Fibroblast of skin of back (primary cell): Measurements from ENCODE around the gene ALK.

Experiments used
- DNase-seq: peaks from one replicate; pipeline ENCODE4 v3.0.0-alpha.2; 2013

ALK gene

DNA sequence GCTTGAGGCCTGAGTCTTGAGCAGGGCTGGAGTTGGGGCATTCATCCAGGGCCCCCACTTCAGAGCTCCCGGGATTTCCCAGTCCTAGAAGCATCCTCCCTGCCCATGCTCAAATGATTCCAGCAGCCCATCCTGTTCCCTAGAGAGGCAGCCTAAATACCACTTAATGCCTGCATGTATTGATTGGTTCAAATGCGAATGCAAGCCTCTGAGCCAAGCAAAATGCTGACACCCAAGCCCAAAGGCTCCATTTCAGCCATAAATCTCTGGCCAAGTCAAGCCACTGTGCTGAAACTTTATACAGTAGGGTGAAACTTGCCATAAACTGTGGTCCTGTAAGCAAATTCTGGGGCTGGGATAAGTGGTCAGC, 526.4 kb downstream of the ALK start:
- DNase-seq: no peak

DNA sequence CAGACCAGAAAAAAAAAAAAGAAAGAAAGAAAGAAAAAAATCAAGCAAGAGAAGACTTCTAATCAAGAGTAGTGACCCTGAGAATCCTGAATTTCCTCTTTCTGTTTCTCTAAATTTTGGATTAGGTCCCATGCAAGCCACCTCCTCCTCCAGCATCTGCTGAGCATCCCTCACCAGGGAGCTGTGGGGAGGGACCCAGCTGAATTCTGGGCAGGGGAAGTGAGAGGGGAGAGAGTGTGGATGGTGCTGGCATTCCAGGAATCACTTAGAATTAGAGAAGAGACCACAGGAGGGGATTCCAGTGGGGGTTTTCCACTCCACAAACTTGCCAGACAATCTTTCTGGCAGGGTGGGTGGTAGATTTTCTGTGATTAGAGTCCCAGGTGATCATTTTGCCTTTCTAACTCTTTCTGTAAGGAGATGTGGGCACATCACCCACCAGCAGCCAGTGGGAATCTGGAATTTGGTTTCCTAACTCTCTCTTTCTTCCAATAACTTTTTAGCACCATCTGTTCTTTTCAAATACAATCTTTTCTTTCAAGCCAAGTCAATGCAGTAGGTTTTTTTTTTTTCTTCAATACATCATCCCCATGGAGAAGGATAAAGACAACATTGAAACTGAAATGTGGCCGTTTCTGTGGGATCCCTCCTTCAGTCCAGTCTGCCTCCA, 526.9 kb downstream of the ALK start:
- DNase-seq: no peak

DNA sequence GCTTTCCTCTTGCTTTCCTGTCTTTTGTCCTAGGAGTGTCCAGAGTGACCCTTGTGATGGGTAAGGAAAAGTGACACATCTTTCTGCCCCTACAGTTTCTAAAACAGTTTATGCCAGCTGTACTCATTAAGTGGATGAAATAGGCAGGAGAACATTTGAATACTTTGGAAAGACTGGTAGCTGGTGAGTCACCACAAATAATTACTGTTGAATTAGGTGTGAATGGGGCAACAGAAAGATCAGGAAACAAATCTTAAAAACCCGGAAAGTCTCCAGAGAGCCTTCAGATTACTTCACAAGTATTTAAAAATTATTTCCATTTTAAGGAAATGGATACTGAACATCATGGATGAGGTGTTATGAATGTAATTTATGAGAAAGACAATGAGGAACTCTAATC, 527.7 kb downstream of the ALK start:
- no peak for DNase-seq

DNA sequence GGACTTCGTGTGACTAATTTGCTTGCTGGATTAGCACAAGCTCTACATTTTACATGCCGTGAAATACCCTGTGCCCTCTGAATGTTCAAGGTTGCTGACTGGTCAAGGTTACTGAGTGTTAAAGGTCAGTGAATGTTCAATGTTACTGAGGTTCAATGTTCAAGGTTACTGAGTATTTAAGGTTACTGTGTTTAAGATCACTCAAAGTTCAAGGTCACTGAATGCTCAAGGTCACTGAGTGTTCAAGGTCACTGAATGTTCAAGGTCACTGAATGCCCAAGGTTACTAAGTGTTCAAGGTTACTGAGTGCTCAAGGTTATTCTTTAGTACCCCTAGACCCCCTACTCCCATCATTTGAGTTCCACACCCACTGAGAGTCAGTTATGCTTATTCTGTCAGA, 528.6 kb downstream of the ALK start:
- DNase-seq: no peak

DNA sequence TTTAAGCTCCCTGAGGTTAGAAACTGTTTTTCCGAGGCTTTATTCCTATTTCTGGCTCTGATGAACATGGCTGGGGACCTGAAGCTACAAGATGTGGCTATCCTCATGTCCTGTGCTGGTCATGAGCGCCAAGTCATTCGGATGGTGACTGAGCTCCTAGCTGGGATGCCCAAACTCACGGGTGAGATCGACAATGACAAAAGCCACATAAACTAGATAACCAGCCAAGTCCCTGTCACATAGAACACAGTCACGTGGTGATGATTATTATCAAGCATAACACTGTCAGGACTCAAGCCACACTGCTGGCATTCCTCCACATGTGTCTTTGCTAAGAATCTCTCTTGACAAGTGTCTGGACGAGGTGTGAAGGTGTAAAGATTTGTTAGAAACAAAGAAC, 531.2 kb downstream of the ALK start:
- no peak for DNase-seq

DNA sequence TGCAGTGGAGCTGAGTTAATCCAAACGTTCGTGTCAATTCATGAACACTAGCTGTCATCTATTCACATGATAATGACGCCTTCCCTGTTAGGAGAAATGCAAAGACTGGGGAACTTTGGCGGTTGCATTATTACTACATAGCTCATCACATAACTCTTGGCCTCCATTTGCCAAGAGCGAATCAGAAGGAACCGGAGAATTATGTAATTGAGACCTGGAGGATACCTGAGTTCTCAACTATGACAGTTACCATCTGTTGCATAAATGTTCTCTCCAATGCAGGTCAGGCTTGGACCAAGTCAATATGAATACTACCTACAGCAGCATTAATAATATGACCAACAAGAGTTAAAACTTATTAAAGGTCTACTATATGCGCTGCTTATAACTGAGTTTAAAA, 531.7 kb downstream of the ALK start:
- no peak for DNase-seq

DNA sequence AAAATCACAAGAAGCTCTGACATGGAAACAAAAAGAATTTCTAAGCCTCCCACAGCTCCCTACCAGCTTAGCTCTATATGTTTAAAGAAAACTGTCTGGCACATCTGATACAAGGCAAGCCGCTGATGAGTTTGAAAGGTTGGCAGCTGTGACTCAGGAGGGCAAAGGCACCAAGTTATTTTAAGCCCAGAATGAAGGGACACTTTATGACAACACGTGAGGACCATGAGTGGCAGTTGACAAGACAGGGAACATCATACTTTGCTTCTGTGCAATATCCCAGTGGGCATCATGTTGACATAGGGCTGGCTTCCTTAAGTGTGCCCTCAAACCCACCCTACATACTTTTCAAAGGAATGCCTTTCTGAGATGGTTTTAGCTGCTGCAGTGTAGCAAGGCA, 533.3 kb downstream of the ALK start:
- DNase-seq: no peak

DNA sequence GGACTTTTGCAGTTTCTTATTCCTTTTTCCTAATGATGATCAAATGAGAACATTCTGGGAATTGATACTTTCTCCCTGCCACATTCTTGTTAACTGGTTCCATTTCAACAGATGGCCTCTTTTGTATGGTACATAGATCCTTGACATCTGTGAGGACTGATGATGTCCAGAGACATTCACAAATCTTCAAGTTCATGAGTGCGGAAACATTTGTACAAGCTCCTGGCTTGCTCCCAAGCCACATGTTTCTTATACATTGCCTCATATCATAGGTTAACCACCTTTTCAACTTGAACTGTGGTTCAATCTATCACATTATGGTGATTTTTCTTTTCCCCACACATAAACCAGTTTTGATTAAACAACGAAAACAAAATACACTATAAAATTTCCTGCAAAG, 538.9 kb downstream of the ALK start:
- no peak for DNase-seq

DNA sequence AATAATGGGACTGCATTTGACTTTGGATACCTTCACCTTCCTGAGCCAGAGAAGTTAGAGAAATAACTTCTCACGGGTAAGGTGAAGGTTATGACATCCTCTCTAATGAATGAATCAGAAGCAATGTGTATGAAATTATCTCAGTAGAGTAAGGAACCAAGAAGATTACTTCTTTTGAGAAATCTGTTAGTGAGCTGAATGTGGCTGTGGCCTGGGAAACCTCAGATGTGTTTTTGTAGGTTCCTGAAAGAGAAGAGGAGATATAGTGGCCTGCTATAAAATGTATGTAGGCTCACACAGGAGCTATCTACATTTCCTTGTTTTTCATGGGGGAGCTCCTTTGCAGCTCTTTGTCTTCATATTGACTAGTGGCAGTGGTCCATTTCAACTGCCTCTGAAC, 543.6 kb downstream of the ALK start:
- DNase-seq: no peak

DNA sequence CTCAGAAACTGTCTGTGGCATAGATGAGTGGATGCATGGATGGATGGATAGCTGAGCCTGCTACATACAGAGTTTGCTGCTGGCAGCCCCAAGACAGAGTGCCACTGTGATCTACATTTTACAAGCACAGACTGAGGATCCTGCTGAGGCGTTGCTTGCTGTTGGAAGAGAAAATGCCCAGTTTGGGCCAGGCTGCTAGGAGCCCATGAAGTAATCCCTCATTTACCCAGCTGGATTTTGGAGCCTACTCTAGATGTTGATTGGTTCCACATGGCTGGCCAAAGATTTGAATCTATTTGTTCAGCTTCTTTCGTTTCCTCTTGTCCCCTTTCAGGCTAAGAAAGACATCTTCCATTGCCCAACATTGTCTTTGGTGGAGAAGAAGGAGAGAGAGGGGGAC, 544.8 kb downstream of the ALK start:
- DNase-seq: no peak

DNA sequence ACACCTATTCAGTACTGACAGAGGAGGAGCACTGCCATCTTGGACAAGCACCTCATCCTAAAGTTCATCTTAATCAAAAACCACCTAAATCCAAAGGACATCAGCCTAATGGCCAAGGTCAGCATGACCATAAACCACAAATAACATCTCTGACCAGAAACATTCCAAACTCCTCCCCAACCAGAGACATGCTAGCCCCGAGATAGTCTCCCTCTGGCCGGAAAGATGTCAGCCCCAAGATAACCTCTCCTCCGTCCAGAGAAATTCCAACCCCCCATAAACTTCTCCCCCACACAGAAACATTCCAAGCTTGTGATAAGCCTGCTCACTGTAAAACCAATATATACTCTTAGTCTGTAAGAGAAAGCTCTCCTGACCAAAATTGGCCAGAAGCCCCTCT, 545.5 kb downstream of the ALK start:
- DNase-seq: no peak

DNA sequence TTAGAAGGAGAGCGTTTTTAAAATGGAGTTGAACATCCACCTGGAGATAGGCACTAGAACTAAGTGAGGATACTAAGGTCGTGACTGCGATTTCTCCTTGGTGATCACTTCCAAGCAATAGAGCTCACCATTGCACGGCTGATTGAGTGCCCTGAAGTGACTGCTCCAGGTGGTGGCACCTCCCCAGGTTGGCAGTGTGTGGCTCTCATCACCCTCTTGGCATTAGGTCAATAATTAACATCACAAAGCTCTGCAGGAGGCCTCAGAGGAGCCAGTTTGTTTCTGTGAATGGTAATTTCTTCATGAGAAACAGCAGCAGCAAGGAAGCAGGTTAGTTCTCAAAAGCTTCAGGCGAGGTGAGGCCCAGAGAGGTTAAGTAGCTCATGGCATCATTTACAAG, 546.6 kb downstream of the ALK start:
- no peak for DNase-seq

DNA sequence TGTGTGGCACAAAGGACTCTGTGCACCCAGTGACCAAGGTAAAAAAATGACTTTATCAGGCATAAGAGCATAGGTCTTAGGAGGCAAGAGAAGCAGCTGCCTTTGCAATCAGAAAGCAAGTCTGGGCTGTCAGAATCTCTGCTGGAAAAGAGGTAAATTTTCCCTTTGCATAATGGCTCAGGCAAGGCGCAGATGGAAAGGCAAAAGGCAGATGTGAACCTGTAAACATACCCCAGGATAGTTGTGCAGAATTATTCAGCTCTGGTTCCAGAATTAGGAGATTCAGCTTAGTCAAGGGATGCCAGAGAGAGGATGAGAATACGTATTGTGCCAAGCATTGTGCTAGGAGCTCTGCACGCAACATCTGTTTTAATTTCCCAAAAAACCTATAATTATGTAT, 547.5 kb downstream of the ALK start:
- no peak for DNase-seq

DNA sequence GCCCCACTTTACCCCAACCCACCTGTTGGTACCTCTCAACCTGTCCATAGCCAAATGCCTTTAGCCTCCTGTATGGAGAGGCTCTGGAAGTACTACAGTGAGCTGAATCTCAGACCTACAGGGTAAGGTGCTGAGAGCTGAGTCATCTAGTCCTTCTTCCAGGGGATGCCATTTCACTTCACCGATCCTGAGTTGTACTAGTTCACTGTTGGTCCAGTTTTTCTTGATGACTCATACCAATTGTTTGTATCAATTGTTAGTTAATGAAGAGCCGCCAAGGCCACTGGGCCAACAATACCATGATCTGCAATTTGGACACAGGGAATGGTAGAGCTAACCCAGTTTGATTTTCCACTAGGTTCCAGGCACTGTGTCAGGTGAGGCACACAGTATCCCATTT, 549.2 kb downstream of the ALK start:
- DNase-seq: no peak

DNA sequence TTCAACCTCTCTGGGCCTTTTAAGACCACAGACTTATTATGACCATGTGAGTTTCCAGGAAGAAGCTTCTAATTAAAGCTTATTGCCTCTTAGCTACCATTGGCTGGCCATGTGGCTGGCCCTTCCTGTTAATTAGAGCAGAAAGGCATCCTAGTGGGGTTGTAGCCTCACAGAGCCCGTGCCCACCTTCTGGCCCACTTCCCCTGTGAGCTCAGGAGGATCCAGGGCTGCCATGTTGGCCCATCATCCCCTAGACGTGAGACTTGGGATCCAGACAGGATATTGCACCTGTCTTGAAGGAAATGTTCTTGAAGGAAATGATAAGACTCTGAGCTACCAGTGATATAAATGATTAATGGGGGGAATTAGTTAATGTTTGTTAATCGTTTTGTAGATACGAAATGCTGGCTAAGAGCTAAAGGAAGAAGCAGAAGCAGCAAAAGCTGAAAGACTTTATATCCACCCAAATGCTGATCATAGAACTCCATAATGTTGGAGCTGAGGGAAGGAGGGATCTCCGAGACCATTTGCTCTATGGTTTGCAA, 550.7 kb downstream of the ALK start:
- no peak for DNase-seq

DNA sequence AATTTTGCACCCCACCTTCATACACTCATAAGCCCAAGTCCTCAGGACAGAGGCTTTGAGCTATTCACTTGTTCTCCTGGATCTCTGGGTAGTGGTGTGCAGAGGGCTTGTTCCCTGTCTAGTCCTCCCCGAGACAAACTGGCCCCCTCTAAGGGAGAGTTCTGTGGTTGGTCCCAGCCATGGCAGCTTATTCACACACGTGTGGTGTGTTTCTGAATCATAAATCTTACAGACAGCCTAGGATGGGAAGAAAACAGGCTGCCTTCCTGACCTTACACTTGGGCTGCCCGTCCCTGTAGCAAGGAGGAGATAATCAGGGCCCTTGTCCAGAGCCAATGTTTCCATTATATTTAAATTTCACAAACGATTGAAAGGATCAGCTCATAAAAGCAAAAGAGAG, 551.2 kb downstream of the ALK start:
- DNase-seq: no peak

DNA sequence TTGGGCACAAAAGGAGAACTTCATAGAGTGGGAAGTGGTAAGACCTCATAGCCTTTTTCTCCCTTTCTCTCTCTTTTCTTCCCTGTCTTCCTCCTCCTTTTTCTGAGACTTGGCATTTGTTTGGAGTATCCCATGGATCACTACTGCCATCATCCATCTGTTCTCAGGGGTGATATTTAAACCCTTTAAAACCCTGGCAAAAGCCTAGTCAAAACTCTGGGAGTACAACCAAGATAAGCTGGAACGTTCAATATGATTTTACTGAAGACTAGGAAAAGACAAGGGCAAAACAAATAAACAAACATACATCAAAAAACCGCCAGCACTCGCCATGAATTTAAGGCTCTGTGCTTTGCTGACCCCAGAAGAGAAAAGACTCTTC, 552.7 kb downstream of the ALK start:
- no peak for DNase-seq

DNA sequence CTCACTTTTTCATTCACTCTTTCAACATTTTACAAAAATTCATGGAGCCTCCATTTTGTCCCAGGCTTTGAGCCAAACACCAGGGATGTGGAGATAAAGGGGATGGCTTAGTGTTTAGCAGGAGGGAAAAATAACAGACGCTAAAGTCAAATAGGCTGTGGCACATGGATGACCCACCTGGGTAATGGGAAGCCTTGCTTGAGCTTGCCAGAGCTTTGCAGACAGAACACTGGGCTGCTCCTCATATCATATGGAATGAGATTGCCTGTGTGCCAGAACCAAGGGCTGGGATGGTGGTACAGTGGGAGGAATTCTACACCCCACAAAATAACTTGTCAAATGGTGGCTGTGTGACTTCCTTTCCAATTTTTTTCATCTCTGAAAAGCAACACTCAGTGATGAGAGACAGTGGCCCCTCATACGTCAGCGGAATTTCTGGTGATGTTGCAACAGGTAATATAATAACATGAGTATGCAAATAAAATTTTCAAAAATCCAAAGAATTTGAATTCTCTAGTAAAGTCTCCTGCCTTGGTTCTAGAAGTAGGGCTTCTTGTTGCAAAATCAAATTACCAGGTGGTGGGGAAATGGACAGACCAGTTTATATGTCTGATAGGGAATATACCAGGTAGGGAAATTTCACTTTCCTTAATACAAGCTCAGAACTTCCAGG, 553.3 kb downstream of the ALK start:
- no peak for DNase-seq

DNA sequence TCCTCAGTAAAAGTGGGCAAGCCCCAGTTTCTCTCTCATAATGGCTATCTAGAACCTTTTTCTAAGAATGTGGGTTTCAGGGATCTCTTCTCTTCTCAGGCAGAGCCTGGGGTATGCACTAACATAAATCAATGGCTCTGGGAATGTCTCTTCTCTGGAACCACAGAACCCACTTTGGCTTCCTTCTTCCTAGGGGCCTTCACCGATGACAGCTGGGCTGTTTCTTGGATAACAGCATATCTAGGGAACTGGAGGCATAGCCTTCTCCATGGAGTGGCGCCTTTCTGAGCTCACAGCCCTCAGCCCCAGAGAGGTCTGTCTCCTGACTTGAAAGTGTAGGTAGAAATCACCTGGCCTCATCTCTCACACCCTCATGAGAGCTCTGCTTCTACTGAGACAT, 558.3 kb downstream of the ALK start:
- DNase-seq: no peak

DNA sequence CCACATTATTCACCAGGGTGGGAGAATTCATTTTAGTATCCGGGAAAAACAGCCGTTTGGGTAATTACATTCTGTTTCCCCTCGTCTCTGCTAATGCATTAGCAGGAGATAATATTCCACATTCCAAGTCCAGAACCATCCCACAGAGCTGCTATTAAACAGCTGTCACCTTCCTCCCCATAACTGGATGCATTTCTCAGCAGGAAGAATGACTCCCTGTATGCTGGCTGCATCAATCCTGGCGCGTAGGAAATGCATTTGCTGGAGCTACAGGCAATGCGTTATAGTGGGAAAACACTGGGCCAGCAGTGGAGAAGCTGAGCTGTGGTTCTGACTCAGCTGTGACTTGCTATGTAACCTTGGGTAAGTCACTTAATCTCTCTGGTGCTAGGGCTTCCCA, 560.2 kb downstream of the ALK start:
- DNase-seq: no peak

DNA sequence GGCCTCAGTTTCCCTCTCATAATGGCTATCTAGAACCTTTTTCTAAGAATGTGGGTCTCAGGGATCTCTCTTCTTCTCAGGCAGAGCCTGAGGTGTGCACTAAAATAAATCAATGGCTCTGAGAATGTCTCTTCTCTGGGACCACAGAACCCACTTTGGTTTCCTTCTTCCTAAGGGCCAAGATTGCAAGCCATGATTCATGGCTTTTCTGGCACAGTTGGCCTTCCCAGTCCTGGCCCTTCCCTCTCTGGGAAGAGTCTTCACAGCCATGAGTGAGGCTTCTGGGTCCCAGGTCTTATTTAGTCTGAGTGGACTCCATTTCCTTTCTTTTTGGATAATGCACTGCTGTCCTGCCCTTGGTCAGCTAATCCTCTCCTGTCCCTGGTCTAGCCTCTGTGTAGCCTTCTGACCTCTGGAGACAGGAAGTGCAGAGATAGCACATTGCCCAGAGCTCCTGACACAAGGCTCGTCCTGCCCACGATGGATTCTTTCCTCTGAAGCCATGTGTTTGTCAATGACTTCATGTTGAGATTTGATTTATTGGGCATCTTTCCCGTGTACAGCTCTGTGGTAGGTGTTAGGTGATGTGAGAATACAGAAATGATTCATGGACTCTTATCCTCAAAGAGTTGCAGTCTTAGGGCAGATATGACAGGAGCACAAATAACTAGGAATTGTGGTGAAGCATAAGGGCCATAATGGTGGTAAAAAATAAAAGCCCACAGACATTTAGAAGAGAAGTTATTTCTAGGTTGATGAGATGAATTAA, 561.2 kb downstream of the ALK start:
- DNase-seq: no peak

DNA sequence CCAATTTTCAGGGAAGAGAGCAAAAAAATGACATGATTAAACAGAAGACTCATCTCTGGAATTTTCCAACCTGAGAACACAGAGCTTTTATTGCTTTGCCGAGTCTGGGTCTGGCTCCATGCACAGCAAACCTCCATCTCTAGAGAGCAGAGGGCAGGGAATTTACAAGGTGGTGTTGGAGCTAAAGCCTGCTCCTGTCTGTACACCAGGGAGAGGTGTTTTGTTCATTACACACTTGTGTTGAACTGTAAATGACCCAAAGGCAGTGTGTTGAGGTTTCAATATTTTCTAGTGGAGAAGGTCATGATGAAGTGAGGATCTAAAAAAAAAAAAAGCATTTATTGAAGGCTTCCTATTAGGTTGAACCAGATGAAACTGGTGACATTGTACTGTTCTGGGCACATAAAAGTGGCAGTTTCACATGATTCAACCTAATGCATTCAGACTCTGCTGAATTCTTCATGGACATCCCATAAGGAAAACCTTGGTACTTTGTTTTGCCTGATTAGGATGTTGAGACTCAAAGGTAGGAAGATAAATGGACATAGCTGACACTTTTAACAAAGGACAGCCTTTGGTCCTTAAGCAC, 567.9 kb downstream of the ALK start:
- no peak for DNase-seq

DNA sequence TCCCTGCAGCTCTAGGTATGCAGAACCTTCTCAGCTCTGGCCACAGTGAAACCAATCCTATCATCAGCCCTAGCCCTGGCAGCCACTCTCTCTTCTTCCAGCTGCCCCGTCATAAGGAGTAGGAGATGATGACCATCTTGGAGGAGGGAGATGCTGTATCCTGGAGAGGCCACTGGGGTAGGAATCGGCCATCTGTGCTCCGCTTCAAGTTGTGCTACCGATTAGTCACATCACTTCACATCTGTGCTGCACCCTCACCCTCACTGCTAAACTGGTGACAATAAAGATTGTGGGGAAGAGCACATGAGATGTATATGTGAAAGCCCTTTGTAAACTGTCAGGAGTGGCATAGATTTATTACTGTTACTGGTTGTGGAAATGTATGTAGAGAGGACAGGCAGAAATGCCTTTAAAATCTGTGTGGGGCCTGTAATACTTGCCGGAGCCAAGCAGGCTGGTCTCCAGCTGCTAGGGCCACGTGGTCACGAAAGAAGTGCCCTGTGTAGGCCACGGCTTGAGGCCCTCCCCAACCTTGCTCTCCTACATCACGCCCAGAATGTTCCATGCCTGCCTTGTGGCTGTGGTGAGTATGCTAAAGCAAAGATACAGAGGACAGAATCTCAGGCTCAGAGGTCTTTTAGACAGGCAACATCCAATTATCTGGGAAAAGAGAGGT, 569.3 kb downstream of the ALK start:
- DNase-seq: peak; percentile 4
